GM18517 (cell line): Measurements from ENCODE around the gene RND1.
"Not testable (repeated sequence)": the region's sequence is repeated elsewhere in the genome, so short reads cannot be mapped to it uniquely, and the experiment has no call there.

Experiments
- ATAC-seq: cut with Tn5 transposase; IDR thresholded peaks from one replicate; pipeline ENCODE4 v1.9.1; 2021; ENCODE audit warnings: mild to moderate bottlenecking, moderate library complexity; ENCODE audit not compliant: unreplicated experiment

The RND1 gene

GRCh38 chr12:48865281-48866051 is at the start of gene RND1:
Gene RND1 (minus strand): TSS chr12:48865870. CDS start chr12:48865767, 103 bp downstream.
- peak; percentile 75 for ATAC-seq

DNA sequence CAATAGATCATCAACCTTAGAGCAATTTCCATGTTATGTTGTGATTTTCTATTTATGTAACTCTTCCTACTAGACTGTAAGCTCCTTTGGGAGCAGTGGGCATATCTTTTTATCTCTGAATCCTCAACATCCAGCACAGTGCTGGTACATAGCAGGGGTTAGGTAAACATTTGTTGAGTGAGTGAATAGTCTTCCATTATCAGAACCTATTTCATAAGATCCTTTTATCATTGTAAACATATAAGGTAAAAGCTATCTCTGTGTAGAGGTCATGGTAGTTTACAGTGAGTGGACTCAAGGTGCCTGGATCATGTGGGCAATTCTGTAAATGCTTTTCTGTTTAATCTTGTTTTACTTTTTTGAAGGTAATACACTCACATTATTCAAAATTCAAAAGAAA is 44.5 kb upstream of the RND1 start:
- ATAC-seq: no peak

- not testable (repeated sequence) for ATAC-seq
Measured at GRCh38 chr12:48909698-48910097, 44.0 kb upstream of the RND1 start.

DNA sequence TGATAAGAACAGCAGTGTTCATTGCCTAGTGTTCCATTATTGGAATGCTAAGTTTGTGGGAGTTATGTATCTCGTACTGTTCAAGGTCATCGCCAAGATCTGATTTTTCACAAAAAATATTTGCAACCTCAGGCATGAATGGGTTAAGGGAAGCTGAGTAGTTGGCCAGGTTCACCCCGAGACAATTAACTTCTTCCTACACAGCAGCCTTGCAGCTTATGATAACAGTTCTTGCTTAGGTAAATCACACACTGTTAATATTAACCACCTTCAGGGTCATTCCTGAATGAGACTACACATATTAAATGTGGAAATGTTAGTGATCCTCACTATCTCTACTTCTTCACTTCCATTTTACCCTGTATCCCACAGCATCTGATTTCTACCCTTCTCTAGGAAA is 41.6 kb upstream of the RND1 start:
- no peak for ATAC-seq

- ATAC-seq: peak; percentile 84
Measured at GRCh38 chr12:48903982-48904411, 38.3 kb upstream of the RND1 start.

GRCh38 chr12:48903363-48903981 is 37.8 kb upstream of the RND1 start:
- ATAC-seq: peak; percentile 20

- ATAC-seq: no peak
Measured at GRCh38 chr12:48901278-48901677, 35.6 kb upstream of the RND1 start.

DNA sequence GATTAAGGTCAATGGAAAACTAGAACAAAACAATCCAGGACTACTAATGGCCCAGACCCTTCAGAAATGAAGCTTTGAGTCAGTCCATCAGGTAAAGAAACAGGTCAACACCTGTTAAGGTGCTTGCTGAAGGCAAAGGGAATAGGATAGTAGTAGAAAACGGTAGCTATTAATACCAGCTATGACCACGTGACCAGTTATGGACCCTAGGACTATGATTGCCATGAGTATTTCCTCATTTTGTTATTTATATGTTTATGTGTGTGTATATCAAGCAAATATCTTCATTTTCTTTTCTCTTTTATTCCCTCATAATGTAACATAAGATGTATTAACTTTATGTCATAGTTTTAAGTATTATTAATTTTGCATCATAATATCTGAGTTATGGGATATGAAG is 34.0 kb upstream of the RND1 start:
- ATAC-seq: no peak

- ATAC-seq: no peak
Measured at GRCh38 chr12:48894271-48894670, 28.6 kb upstream of the RND1 start.

- ATAC-seq: no peak
Measured at GRCh38 chr12:48890657-48891418, 25.2 kb upstream of the RND1 start.

- ATAC-seq: no peak
Measured at GRCh38 chr12:48889679-48890078, 24.0 kb upstream of the RND1 start.

DNA sequence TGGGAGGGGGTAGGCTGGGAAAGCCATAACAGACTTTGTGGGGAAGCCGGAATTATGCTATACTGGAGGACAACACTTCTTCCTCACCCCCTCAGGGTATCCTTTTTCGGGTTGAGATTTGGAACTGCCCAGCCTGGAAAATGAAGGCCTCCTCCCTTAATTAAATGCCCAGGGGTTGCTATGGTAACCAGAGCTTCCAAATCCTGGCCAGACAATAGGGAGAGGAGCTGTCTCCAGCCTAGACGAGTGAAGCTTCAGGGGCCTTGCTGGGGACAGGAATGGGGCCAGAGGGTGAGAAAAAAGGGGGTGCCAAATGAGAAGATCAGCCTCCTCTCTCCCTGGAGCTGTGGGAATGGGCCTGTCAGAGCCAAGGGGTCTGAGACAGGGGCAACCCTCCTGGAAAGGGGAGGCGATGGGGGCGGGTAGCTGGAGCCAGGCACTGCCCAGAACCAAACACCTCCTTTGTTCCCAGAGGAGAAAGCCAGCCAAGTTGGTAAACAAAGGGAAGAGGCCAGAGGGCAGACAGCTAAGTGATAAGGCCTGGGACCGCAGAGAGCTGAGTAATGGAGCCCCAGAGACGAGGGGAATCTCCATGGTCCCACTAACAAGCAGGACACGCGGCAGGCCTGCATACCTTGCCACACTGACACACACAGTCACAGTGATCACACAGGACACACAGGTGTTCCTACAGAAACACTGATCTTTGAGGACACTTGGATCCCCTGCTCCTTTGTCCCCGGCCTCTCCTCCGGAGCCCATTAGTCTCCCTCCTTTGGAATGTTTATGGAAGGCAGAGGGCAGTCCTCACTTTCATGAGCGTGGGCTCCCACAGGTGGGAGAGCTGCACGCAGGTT is 17.9 kb upstream of the RND1 start:
- ATAC-seq: no peak

DNA sequence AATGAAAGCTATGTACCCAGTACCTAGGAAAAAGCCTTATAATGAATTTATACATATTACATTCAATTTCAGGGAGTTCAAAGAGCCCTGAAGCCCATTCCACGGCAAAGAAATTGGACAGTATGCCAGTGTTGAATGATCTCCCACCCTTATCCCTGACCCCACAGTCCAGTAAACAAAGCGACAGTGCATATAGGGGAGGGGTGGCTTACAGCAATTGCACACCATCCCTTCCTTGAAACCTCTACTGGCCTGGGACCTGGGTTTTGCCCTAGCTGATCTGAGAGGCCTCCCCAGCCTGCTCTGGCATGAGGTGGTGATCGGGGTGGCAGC is 17.3 kb upstream of the RND1 start:
- ATAC-seq: no peak

DNA sequence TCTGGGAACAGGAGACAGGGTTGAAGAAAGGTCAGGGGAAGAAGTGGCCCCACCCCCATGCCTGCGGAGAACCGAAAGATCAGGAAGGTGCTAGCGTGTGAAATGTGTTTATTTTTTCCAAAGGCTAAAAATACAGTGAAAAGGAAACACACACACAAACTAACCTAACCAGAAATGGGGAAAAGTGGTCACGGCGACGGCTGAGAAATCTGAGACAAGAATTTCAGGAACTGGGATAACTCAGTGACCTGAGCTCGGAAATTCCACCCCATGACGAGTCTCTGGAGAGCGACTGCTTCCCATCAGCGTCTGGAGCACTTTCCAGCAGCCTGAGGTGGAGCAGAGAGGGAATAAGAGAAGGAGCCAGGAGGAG is 16.6 kb upstream of the RND1 start:
- ATAC-seq: no peak

GRCh38 chr12:48881686-48882314 is 16.1 kb upstream of the RND1 start:
- ATAC-seq: no peak

DNA sequence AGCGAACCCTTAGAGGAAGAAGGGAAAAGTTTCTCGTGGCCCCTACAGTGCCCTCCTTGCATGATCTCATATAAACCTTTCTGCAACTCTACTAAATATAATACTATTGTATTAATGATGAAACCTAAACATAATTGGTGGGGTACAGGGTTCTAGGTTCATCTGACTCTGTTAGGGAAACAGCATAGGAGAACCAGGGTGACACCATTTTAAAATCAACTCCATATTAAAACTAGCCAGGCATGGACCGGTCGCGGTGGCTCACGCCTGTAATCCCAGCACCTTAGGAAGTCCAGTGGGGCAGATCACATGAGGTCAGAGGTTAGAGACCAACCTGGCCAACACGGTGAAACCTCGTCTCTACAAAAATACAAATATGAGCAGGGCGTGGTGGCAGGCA is 15.0 kb upstream of the RND1 start:
- no peak for ATAC-seq

DNA sequence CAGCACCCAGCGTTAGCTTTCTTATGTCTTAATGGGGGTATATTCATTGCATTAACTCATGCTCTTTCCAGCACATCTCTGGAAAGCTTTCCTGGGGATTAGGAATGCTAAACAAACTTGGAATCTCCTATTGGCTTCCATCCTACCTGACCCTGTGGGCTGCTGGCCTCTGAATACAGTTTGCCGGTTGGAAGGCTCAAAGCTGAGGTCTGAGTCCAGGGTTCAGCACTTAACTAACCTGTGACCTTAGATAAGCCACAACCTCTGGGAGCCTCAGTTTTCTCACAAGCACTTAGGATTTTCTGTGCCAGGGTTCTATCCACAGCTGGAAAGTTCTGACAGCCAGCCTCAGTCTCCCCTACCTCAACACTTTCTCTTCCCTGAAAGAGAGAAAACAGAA is 12.9 kb upstream of the RND1 start:
- ATAC-seq: no peak

DNA sequence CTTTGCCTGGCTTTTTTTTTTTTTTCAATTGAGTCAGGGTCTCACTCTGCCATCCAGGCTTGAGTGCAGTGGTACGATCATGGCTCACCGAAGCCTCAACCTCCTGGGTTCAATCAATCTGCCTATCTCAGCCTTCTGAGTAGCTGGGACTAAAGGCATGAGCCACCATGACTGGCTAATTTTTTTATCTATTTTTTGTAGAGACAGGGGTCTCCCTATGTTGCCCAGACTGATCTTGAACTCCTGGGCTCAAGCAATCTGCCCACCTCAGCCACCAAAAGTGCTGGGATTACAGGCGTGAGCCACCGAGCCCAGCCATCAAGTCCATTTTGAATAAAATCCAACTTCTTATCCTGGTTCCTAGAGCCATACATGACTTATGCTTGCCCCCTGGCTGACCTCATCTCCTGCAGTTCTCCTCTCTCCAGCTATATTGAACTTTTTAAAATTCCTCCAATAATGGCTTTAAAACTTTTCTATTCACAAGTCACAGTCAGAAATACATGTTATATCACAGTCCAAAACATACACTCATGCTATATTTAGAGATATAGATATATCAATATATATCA is 10.4 kb upstream of the RND1 start:
- ATAC-seq: no peak

DNA sequence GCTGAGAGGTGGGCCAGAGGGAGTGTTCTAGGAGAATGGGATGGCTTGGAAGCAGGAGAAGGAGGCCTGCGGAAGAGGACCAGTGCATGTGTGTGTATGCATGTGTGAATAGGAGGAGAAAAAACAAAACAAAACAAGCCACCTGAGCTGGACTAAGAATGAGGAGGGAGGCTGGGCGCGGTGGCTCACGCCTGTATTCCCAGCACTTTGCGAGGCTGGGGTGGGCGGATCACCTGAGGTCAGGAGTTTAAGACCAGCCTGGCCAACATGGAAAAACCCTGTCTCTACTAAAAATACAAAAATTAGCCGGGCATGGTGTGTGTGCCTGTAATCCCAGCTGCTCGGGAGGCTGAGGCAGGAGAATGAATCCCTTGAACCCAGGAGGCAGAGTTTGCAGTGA is 7.9 kb upstream of the RND1 start:
- ATAC-seq: not testable (repeated sequence)

DNA sequence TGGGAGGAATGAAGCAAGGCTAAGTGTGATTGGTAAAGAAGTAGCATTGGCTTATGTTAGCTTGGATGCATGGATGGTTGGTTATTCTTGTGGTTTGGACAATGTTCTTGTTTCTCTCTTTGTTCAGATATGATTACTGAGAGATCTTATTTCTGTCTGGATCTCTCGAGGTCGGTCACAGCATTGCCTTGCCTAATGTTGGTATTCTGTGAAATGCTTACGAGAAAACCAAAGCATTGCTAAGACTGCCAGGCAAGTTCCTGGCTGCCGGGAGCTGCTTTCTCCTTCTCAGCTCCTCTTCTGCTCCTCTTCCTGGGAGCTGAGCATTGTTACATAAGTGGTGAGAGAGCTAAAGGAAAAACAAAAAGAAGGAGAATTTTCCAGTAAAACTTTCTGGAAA is 7.4 kb upstream of the RND1 start:
- no peak for ATAC-seq
